ENCODE measurements around the gene ARHGAP19. TPM values are rescaled to one million over a fixed set of nuclear protein-coding genes. Genes with fewer than 3 reads are reported as not detected.

Gene ARHGAP19
- total RNA-seq, 3 donors from 2014 or later, result 9.2 to 14.2 (median 10.6) TPM

- no peaks in the 10 kb centered on the region for H3K4me1 Mint-ChIP-seq (ENCODE audit: low read depth)
- no peaks in the 10 kb centered on the region for H3K27me3 Mint-ChIP-seq (ENCODE audit: low read depth)
- no peak for ATAC-seq
- H3K4me3 Mint-ChIP-seq, result no peak overlapping the region
- no peaks in the 10 kb centered on the region for H3K9me3 Mint-ChIP-seq
- peaks cover 26% of the 10 kb centered on the region for H3K36me3 Mint-ChIP-seq (ENCODE audit: insufficient read depth)
- DNase-seq, result no peak
These were observed 48.6 kb downstream of the ARHGAP19 start for GRCh38 chr10:97243836-97244235.

GRCh38 chr10:97238855-97239254 lies 53.6 kb downstream of the ARHGAP19 start:
- no peaks in the 10 kb centered on the region for H3K4me1 Mint-ChIP-seq (ENCODE audit: low read depth)
- ATAC-seq (no peak), DNase-seq (no peak)
- no peak overlapping the region for H3K4me3 Mint-ChIP-seq
- peaks cover 12% of the 10 kb centered on the region for H3K36me3 Mint-ChIP-seq (ENCODE audit: insufficient read depth)
- H3K9me3 Mint-ChIP-seq, result no peaks in the 10 kb centered on the region
- no peaks in the 10 kb centered on the region for H3K27me3 Mint-ChIP-seq (ENCODE audit: low read depth)

GRCh38 chr10:97235353-97235752 lies 57.1 kb downstream of the ARHGAP19 start:
- H3K4me3 Mint-ChIP-seq, result no peak overlapping the region
- peaks cover 5% of the 10 kb centered on the region for H3K36me3 Mint-ChIP-seq (ENCODE audit: insufficient read depth)
- no peaks in the 10 kb centered on the region for H3K9me3 Mint-ChIP-seq
- H3K27me3 Mint-ChIP-seq (ENCODE audit: low read depth), result no peaks in the 10 kb centered on the region
- no peak for ATAC-seq
- DNase-seq, result no peak
- no peaks in the 10 kb centered on the region for H3K4me1 Mint-ChIP-seq (ENCODE audit: low read depth)

GRCh38 chr10:97234400-97234799 lies 58.0 kb downstream of the ARHGAP19 start:
- ATAC-seq (no peak), DNase-seq (no peak)
- H3K36me3 Mint-ChIP-seq (ENCODE audit: insufficient read depth), result peaks cover 13% of the 10 kb centered on the region
- peaks cover 1% of the 10 kb centered on the region for H3K4me1 Mint-ChIP-seq (ENCODE audit: low read depth)
- no peaks in the 10 kb centered on the region for H3K27me3 Mint-ChIP-seq (ENCODE audit: low read depth)
- no peaks in the 10 kb centered on the region for H3K9me3 Mint-ChIP-seq
- H3K4me3 Mint-ChIP-seq, result no peak overlapping the region

- Mint-ChIP-seq H3K4me3 (no peak overlapping the region), H3K27me3 (ENCODE audit: low read depth) (no peaks in the 10 kb centered on the region), H3K36me3 (ENCODE audit: insufficient read depth) (peaks cover 34% of the 10 kb centered on the region), H3K9me3 (no peaks in the 10 kb centered on the region), H3K4me1 (ENCODE audit: low read depth) (peaks cover 1% of the 10 kb centered on the region)
- no peak for DNase-seq
- peak; percentile 56 to 88 for ATAC-seq
These were observed 62.3 kb downstream of the ARHGAP19 start for GRCh38 chr10:97230146-97230545.

- ATAC-seq (no peak), DNase-seq (no peak)
- H3K27me3 Mint-ChIP-seq (ENCODE audit: low read depth), result no peaks in the 10 kb centered on the region
- no peak overlapping the region for H3K4me3 Mint-ChIP-seq
- H3K36me3 Mint-ChIP-seq (ENCODE audit: insufficient read depth), result peaks cover 37% of the 10 kb centered on the region
- no peaks in the 10 kb centered on the region for H3K9me3 Mint-ChIP-seq
- H3K4me1 Mint-ChIP-seq (ENCODE audit: low read depth), result peaks cover 1% of the 10 kb centered on the region
These were observed 63.0 kb downstream of the ARHGAP19 start for GRCh38 chr10:97229322-97230015.

- Mint-ChIP-seq H3K4me1 (ENCODE audit: low read depth) (peaks cover 1% of the 10 kb centered on the region), H3K27me3 (ENCODE audit: low read depth) (no peaks in the 10 kb centered on the region), H3K9me3 (no peaks in the 10 kb centered on the region), H3K4me3 (no peak overlapping the region), H3K36me3 (ENCODE audit: insufficient read depth) (peaks cover 37% of the 10 kb centered on the region)
- ATAC-seq, result no peak
- DNase-seq, result no peak
These were observed 63.7 kb downstream of the ARHGAP19 start for GRCh38 chr10:97228775-97229157.

- Mint-ChIP-seq H3K27me3 (ENCODE audit: low read depth) (no peaks in the 10 kb centered on the region), H3K4me1 (ENCODE audit: low read depth) (peaks cover 1% of the 10 kb centered on the region), H3K9me3 (no peaks in the 10 kb centered on the region), H3K4me3 (no peak overlapping the region), H3K36me3 (ENCODE audit: insufficient read depth) (peaks cover 40% of the 10 kb centered on the region)
- DNase-seq, result no peak
- no peak for ATAC-seq
These were observed 64.2 kb downstream of the ARHGAP19 start for GRCh38 chr10:97228130-97228774.

GRCh38 chr10:97226398-97226797 lies 66.0 kb downstream of the ARHGAP19 start:
- ATAC-seq (no peak), DNase-seq (no peak)
- Mint-ChIP-seq H3K9me3 (no peaks in the 10 kb centered on the region), H3K36me3 (ENCODE audit: insufficient read depth) (peaks cover 39% of the 10 kb centered on the region), H3K4me1 (ENCODE audit: low read depth) (peaks cover 1% of the 10 kb centered on the region), H3K27me3 (ENCODE audit: low read depth) (no peaks in the 10 kb centered on the region), H3K4me3 (no peak overlapping the region)

GRCh38 chr10:97224483-97225435 lies 67.7 kb downstream of the ARHGAP19 start:
- H3K4me1 Mint-ChIP-seq (ENCODE audit: low read depth), result peaks cover 1% of the 10 kb centered on the region
- DNase-seq, result no peak
- ATAC-seq, result no peak
- H3K9me3 Mint-ChIP-seq, result no peaks in the 10 kb centered on the region
- H3K36me3 Mint-ChIP-seq (ENCODE audit: insufficient read depth), result peaks cover 38% of the 10 kb centered on the region
- H3K27me3 Mint-ChIP-seq (ENCODE audit: low read depth), result no peaks in the 10 kb centered on the region
- H3K4me3 Mint-ChIP-seq, result no peak overlapping the region

- ATAC-seq (no peak), DNase-seq (no peak)
- Mint-ChIP-seq H3K4me3 (no peak overlapping the region), H3K4me1 (ENCODE audit: low read depth) (peaks cover 12% of the 10 kb centered on the region), H3K36me3 (ENCODE audit: insufficient read depth) (peaks cover 25% of the 10 kb centered on the region), H3K9me3 (no peaks in the 10 kb centered on the region), H3K27me3 (ENCODE audit: low read depth) (no peaks in the 10 kb centered on the region)
These were observed 70.0 kb downstream of the ARHGAP19 start for GRCh38 chr10:97222326-97222961.

GRCh38 chr10:97220355-97220754 lies 72.1 kb downstream of the ARHGAP19 start:
- no peak for DNase-seq
- H3K9me3 Mint-ChIP-seq, result no peaks in the 10 kb centered on the region
- no peak overlapping the region for H3K4me3 Mint-ChIP-seq
- no peaks in the 10 kb centered on the region for H3K27me3 Mint-ChIP-seq (ENCODE audit: low read depth)
- peaks cover 16% of the 10 kb centered on the region for H3K4me1 Mint-ChIP-seq (ENCODE audit: low read depth)
- peaks cover 14% of the 10 kb centered on the region for H3K36me3 Mint-ChIP-seq (ENCODE audit: insufficient read depth)
- ATAC-seq, result no peak

- H3K36me3 Mint-ChIP-seq (ENCODE audit: insufficient read depth), result peaks cover 5% of the 10 kb centered on the region
- H3K9me3 Mint-ChIP-seq, result no peaks in the 10 kb centered on the region
These were observed 75.1 kb downstream of the ARHGAP19 start for GRCh38 chr10:97217299-97217698.

GRCh38 chr10:97215619-97216260 lies 76.7 kb downstream of the ARHGAP19 start:
- Mint-ChIP-seq H3K9me3 (no peaks in the 10 kb centered on the region), H3K36me3 (ENCODE audit: insufficient read depth) (peaks cover 3% of the 10 kb centered on the region), H3K4me1 (ENCODE audit: low read depth) (peaks cover 16% of the 10 kb centered on the region), H3K27me3 (ENCODE audit: low read depth) (no peaks in the 10 kb centered on the region), H3K4me3 (no peak overlapping the region)
- ATAC-seq (no peak), DNase-seq (no peak)

More at GRCh38 chr10:97217299-97217698, 75.1 kb downstream of the ARHGAP19 start:
- Mint-ChIP-seq H3K4me3 (no peak overlapping the region), H3K4me1 (ENCODE audit: low read depth) (peaks cover 16% of the 10 kb centered on the region), H3K27me3 (ENCODE audit: low read depth) (no peaks in the 10 kb centered on the region)
- DNase-seq (no peak), ATAC-seq (no peak)
